Kidney epithelial cell (primary cell): ENCODE measurements around the gene CDH2. TPM values are rescaled to one million over a fixed set of nuclear protein-coding genes. Genes with fewer than 3 reads are reported as not detected.
"Not testable (repeated sequence)": the region's sequence is repeated elsewhere in the genome, so short reads cannot be mapped to it uniquely, and the experiment has no call there.

Experiments used
- DNase-seq: peaks from one replicate; pipeline ENCODE4 v3.0.0-alpha.2; 2010; ENCODE audit warnings: low read depth
- H3K27me3 ChIP-seq: 2 replicates; pipeline ENCODE4 v1.6.0; 2011; ENCODE audit warnings: low read length; ENCODE audit not compliant: control insufficient read depth, insufficient read depth
- H3K36me3 ChIP-seq: 2 replicates; pipeline ENCODE4 v1.5.1; 2011; ENCODE audit warnings: low read length; ENCODE audit not compliant: control insufficient read depth, insufficient read depth
- H3K4me3 ChIP-seq: 2 replicates; pipeline ENCODE4 v1.5.1; 2011; ENCODE audit warnings: low read depth, mild to moderate bottlenecking, control low read depth, low read length
- total RNA-seq: library from RNA; depleted of rRNA; stranded (reverse); fragments of >200 nt; gene quantifications from 2 replicates; pipeline ENCODE4 v1.2.3, GENCODE V29; 2015
- TF ChIP-seq, protein P1 (sequence below): IDR thresholded peaks from 2 replicates; pipeline ENCODE4 v1.5.1; 2011; ENCODE audit warnings: mild to moderate bottlenecking, moderate library complexity, low read length, control low read depth, inconsistent platforms; ENCODE audit not compliant: insufficient read depth, poor library complexity, severe bottlenecking

CDH2 gene
- total RNA-seq, 1 donor from 2014 or later: 190 TPM

DNA sequence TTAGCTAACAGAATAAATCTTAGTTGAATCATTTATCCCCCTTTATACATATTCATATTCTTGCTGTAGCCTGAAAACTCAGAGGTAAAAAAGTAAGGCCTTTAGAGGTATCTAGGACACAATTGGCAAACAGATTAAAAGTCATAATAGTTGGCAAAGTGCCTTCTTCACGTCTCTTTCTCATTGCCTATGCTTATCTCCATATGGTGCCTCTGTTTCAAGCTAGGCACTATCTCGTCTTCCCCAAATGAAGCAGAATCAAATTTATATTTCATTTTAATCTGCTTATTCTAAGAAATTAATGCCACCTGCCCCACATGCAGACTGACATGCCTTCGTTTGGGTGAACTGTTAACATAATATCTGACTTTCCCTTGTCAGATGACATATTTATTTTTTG is 245.4 kb downstream of the CDH2 start:
- Histone ChIP-seq H3K36me3 (no peaks in the 10 kb centered on the region), H3K27me3 (no peaks in the 10 kb centered on the region), H3K4me3 (no peak overlapping the region)
- DNase-seq: no peak
- TF ChIP-seq, protein P1, sequence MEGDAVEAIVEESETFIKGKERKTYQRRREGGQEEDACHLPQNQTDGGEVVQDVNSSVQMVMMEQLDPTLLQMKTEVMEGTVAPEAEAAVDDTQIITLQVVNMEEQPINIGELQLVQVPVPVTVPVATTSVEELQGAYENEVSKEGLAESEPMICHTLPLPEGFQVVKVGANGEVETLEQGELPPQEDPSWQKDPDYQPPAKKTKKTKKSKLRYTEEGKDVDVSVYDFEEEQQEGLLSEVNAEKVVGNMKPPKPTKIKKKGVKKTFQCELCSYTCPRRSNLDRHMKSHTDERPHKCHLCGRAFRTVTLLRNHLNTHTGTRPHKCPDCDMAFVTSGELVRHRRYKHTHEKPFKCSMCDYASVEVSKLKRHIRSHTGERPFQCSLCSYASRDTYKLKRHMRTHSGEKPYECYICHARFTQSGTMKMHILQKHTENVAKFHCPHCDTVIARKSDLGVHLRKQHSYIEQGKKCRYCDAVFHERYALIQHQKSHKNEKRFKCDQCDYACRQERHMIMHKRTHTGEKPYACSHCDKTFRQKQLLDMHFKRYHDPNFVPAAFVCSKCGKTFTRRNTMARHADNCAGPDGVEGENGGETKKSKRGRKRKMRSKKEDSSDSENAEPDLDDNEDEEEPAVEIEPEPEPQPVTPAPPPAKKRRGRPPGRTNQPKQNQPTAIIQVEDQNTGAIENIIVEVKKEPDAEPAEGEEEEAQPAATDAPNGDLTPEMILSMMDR: no peak

DNA sequence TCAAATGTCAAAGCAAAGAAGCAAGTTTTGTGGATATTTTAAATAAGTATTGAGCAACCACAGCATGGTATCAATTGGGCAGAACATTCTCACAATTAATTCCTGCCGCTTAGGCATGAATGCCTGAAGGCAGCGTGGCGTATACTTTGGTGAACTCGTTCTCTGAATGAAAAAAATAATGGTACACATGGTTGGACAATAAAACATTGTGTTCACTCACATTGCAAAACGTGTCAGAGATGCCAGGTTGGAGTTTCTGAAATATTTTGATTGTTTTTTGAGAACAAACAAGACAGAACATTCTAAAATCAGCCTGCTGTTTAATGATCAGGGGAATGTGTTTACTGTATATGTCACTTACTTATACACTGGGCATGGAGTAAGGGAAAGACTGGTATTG is 254.2 kb downstream of the CDH2 start:
- H3K36me3 ChIP-seq: no peaks in the 10 kb centered on the region
- TF ChIP-seq, protein P1: no peak
- no peak for DNase-seq
- H3K4me3 ChIP-seq: no peak overlapping the region
- no peaks in the 10 kb centered on the region for H3K27me3 ChIP-seq

DNA sequence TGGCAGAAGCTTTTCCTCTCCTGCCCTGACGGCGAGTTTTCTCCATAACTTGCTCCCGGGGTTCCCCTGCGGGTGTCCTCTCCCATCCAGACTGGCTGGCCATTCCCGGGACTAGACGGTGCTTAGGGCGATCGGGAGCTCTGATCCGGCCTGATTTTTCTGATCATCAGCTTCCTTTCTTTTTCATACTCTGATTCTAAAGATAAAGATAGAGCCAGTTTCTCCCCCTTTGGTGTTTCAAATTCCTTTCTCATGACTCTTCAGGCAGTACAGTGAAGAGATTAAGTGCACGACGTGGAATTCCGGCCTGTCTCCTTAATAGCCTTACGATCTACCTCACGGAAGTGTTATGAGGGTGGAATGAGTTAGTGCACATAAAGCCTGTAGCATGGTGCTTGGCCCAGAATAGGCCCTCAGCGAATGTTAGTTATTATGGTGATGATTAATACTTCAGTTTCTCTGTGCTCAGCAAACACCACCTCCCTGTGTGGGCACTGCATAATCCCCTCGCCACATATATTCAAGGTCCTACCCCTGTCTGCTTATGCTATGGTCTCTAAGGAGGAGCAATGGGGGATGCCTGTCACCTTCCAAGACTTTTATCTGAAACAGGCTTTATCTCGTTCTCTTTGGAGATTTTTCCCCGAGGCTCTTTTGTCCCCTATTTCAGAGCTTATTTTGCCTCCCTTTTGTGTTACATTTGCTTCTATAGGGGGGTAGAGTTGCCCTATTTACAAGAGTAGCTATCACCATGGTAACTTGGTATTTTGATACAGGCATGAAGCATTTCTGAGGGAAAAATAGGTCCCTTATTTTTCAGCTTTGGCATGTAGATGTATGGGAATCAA is 254.8 kb downstream of the CDH2 start:
- H3K4me3 ChIP-seq: no peak overlapping the region
- peak; percentile 88 for DNase-seq
- no peaks in the 10 kb centered on the region for H3K36me3 ChIP-seq
- TF ChIP-seq, protein P1: no peak
- no peaks in the 10 kb centered on the region for H3K27me3 ChIP-seq

GRCh38 chr18:27921392-27921791 is 255.5 kb downstream of the CDH2 start:
- TF ChIP-seq, protein P1: no peak
- DNase-seq: no peak
- H3K36me3 ChIP-seq: no peaks in the 10 kb centered on the region
- H3K27me3 ChIP-seq: no peaks in the 10 kb centered on the region
- H3K4me3 ChIP-seq: no peak overlapping the region

- Histone ChIP-seq H3K27me3 (no peaks in the 10 kb centered on the region), H3K36me3 (no peaks in the 10 kb centered on the region), H3K4me3 (no peak overlapping the region)
- TF ChIP-seq, protein P1: no peak
- no peak for DNase-seq
Observed at GRCh38 chr18:27920836-27921235, 256.1 kb downstream of the CDH2 start.

GRCh38 chr18:27906189-27906588 is 270.7 kb downstream of the CDH2 start:
- not testable (repeated sequence) for DNase-seq, H3K27me3 ChIP-seq, H3K4me3 ChIP-seq, H3K36me3 ChIP-seq
